HG02798 (cell line): Measurements from ENCODE around the gene MEDAG.
A peak's percentile ranks its signal among the peaks of the same experiment; 100 is the strongest.

Source experiments
- ATAC-seq: cut with Tn5 transposase; IDR thresholded peaks from one replicate; pipeline ENCODE4 v1.9.1; 2021; ENCODE audit warnings: mild to moderate bottlenecking; ENCODE audit not compliant: unreplicated experiment, poor library complexity

Gene MEDAG

DNA sequence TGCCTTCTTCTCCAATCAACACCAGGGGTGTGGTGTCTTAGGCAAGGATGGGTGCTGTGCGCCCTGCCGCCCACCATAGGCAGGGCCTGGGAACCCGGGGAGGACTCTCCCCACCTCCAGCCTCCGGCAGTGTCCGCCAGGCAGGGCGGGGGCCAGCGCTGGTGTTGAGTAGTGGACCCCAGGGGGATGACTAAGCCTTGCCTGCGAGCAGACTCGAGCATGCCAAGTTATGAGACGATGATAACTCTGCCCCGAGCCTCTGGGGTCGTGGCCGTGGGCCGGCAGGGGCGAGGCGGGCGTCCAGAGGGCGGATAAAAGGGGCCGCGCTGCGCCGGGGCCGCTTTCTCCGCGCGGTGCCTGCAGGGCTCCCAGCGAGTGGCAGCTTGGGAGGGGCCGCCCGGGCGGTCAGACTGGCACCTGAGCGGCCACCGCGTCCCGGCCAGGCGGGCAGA, at the start of gene MEDAG:
Gene MEDAG, plus strand, starts transcription at position 340 of the 452 bp plus-strand sequence. CDS start 245 bp downstream, outside the sequence.
- ATAC-seq = no peak

GRCh38 chr13:30857018-30857417, 49.1 kb upstream of the MEDAG start:
- no peak for ATAC-seq

DNA sequence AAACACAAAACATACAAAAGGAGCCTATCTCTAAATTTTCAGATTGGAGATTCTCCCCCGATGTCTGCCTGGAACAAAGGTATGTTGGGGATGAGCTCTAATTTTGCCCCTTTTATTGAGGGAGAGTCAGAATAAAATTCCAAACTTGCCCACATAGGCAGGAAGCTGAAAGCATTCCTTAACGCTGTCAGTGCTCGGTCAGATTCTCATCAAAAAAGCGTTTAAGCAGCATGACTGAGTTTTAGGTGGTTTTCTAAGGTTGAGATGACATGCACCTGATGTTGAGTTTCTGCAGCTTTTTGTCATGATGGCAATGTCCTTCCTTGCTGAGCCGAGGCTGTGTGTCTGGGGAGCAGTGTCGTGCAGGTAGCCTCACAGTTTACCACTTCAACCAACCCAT, 48.4 kb upstream of the MEDAG start:
- ATAC-seq = no peak

DNA sequence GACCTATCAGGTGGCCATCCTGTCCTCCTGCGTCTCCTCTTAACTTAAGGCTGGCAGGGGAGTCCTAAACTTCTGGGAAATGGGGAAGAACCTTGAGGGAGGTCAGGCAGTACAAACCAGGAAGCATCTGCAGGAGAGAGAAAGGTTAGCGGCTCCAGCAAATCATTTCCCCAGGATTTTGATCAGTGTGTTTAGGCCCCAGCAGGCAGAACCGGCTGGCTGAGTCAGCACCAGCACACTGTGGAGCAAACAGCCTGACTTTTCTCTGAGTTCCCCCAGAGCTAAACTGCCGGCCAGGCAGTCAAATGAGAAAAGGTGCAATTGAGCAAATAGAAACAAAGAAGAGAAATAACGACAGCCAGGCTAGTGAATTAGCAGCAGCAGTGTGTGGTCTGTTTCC, 46.7 kb upstream of the MEDAG start:
- no peak for ATAC-seq

- no peak for ATAC-seq
These were observed 44.9 kb upstream of the MEDAG start for GRCh38 chr13:30861163-30861562.

- no peak for ATAC-seq
These were observed 44.1 kb upstream of the MEDAG start for GRCh38 chr13:30861836-30862467.

DNA sequence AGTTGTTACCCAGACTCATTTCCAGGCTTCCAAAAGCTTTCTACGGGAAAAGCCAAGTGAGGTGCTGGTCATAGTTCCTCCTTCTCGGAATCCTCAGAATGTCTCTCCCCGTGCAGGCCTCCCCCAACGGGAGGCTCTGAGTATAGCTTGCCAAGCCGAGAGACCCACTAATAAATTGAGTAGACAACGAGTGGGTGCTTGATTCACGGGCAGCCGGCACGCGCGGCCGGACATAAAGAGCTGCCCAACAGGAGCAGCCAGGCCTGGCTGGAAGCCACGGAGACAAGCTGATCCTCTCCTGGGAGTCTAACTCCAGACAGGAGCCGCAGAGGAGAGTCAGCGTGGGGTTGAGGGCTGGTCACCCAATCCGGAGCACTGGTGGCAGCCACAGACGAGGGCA, 43.4 kb upstream of the MEDAG start:
- ATAC-seq = no peak

DNA sequence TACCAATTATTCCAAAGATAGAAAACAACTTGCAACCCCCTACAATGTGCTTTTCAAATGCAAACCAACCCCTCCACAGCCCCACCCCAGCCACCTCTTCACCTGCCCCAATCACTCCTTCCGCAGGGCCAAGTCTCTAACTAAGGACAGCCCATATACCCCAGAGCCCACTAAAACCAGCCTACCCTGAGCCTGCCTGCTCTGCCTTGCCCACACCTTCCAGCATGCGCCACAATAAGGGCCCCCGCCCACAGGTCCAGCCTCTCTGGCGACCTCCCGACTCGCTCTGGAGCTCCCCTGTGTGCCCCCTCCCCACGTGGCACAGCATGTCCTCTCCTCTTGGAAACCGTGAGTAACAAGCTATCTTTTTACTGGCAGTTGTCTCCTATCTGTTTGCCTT, 42.8 kb upstream of the MEDAG start:
- ATAC-seq = no peak

DNA sequence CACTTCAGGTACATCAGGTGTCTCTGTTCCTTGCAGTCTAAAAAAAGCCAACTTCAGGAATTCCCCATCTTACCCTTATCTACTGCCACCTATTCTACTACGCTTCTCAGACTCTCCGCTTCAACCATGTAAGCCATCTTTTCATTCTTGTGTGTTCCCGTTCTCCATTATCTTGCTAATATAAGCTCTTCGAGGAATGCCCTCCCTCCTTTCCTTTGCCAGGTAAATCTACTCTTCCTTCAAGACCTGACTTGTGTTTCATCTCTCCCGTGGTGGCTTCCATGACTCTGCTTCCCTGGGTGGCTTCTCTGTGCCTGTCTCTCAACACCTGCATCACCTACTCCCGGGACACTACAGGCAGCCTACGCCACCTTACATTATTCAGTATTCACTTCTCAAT, 42.3 kb upstream of the MEDAG start:
- ATAC-seq = no peak

- ATAC-seq = no peak
These were observed 41.5 kb upstream of the MEDAG start for GRCh38 chr13:30864433-30865122.

GRCh38 chr13:30865123-30866049, 40.7 kb upstream of the MEDAG start:
- peak; percentile 89 for ATAC-seq

DNA sequence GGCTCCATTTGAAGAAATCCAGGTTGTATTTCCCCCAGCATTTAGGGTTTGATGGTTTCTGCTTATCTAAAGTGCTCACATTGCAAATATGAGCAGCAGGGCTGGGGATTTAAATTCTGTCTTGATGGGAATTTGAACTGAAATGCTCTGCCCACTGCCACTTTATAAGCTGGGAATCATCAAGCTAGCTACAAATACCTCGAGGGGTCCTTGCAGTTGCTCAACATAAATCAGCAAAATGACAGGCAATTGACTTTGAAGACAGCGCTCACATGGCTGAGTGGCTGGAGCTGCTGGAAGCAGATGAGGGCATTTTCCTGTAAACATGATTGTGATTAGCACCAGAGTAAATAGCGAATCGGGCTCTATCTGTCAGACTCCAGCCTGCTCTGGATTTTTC, 39.4 kb upstream of the MEDAG start:
- no peak for ATAC-seq

DNA sequence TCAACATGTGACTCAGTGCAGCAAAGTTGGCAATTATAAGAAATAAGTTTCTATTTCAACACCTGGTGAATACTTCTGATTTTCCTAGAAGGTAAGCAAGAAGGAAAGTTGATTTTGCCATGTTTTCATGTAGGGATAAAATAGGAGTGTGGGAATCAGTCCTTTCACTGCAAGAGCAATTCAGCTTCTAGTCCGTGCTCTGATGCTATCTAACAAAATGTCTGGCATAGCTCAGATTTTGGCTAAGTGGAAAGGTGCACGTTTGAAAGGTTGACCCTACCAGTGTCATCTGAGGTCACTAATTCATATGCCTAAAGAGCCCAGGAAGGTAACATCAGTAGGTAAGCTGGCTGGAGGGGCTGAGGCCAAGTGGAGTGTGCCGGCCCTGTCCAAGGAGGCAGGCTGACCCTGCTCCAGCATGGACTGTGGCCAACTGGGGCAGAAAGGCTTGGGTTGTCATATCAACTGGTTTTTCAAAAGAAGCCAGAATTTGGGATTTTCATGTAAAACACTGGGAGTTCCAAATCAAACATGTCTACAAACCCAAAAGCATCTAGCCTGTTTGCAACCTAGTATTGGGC, 38.9 kb upstream of the MEDAG start:
- no peak for ATAC-seq

DNA sequence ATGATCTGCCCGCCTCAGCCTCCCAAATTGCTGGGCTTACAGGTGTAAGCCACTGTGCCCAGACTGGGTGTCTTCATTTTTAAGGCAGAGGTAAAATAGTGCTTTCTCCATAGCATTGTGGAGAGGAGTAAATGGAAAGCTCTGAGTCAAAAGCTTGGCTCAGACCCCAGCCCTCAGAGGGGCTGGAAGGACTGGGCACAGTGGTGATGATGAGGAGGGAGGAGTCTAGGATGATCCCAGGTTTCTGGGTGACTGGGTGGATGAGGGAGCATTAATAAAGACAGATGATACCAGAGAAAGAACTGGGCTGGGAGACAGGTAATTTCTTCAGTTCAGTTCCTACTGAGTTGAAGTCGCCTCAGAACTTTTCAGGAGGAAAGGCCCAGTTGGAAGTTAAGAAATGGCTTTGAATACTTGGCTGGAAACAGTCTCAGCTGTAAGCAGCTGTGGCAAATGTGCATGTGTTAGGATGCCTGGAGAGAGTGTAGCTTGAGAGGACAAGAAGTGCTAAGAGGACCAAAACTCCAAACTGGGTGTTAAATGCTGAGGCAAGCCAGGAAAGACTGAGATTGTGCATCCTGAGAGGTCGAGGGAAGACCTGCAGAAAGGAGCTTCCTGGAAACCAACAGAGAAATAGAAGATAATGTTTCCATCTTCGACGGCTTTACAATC, 37.1 kb upstream of the MEDAG start:
- ATAC-seq = no peak

DNA sequence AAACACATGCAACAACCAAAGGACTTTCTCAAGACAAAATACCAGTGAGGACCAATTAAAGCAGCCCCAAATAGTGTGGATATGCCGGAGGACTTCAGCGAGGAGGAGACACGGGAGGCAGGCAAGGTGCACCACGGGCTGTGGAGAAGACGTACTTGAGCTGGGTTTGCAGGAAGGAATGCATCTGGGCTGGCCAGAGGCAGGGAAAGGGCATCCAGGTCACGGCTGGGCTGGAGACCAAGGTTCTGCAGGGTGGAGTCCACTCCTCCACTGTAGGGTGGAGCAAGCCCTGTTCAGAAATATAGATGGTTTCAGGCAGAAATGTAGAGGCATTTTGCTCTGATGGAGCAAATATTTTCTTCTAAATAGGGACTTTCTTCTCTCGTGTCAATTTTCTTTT, 36.6 kb upstream of the MEDAG start:
- no peak for ATAC-seq

DNA sequence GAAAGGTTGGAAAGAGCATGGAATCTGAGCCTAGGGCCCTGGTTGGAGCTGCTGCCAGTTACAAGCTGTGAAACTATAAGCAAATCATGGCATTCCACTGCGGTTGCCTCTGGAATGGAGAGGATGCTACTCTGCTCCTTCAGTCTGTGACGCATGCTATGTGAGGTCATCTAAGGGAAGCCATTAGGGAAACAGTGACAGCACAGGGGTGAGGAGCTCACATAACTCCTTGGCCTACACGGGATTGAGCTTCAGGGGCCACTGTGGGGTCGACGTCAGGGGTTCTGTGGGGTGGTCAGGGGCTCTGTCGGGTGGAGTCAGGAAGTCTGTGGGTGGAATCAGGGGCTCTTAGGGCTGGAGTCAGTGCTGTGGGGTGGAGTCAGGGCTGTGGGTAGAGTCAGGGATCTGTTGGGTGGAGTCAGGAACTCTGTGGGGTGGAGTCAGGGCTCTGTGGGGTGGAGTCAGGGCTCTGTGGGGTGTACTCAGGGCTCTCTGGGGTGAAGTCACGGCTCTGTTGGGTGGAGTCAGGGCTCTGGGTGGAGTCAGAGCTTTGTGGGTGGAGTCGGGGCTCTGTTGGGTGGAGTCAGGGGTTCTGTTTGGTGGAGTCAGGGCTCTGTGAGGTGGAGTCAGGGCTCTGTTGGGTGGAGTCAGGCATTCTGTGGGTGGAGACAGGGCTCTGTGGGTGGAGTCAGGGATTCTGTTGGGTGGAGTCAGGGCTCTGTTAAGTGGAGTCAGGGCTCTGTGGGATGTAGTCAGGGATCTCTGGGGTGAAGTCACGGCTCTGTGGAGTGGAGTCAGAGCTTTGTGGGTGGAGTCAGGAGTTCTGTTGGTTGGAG, 35.8 kb upstream of the MEDAG start:
- peak; percentile 57 for ATAC-seq

GRCh38 chr13:30870916-30871587, 35.0 kb upstream of the MEDAG start:
- ATAC-seq = no peak

- ATAC-seq = no peak
These were observed 34.3 kb upstream of the MEDAG start for GRCh38 chr13:30871588-30872275.
